GM12801 (cell line): ENCODE measurements around the gene SLC22A5.

Experiments used
- TF ChIP-seq, protein P1 (sequence below): IDR thresholded peaks from one replicate; pipeline ENCODE4 v1.5.1; 2011; ENCODE audit warnings: control low read depth; ENCODE audit not compliant: insufficient read length; ENCODE audit errors: extremely low read depth

SLC22A5 gene

GRCh38 chr5:132369474-132370180, at the start of gene SLC22A5:
SLC22A5 (plus strand) TSS chr5:132369710; CDS start chr5:132369973, 263 bp downstream.
- TF ChIP-seq, protein P1, sequence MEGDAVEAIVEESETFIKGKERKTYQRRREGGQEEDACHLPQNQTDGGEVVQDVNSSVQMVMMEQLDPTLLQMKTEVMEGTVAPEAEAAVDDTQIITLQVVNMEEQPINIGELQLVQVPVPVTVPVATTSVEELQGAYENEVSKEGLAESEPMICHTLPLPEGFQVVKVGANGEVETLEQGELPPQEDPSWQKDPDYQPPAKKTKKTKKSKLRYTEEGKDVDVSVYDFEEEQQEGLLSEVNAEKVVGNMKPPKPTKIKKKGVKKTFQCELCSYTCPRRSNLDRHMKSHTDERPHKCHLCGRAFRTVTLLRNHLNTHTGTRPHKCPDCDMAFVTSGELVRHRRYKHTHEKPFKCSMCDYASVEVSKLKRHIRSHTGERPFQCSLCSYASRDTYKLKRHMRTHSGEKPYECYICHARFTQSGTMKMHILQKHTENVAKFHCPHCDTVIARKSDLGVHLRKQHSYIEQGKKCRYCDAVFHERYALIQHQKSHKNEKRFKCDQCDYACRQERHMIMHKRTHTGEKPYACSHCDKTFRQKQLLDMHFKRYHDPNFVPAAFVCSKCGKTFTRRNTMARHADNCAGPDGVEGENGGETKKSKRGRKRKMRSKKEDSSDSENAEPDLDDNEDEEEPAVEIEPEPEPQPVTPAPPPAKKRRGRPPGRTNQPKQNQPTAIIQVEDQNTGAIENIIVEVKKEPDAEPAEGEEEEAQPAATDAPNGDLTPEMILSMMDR = no peak

DNA sequence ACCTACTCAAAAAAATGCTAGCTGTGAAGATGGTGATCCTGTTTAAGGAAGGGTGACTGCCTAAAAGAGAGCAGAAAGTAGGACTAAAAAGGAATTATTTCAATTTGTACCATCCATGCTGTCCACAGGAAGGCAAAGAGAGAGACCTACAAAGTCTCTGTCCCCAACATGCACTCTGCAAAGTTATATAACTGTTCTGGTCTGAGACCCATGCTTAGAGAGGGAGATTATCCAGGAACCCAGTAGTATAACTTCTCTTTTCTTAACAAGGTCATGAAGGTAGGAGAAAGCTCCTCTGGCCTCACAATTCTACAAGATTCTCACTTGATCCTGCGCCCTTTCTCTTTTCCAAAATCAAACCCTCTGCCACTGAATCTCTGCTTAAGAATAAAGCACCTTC, 49.5 kb upstream of the SLC22A5 start:
- TF ChIP-seq, protein P1 = no peak

DNA sequence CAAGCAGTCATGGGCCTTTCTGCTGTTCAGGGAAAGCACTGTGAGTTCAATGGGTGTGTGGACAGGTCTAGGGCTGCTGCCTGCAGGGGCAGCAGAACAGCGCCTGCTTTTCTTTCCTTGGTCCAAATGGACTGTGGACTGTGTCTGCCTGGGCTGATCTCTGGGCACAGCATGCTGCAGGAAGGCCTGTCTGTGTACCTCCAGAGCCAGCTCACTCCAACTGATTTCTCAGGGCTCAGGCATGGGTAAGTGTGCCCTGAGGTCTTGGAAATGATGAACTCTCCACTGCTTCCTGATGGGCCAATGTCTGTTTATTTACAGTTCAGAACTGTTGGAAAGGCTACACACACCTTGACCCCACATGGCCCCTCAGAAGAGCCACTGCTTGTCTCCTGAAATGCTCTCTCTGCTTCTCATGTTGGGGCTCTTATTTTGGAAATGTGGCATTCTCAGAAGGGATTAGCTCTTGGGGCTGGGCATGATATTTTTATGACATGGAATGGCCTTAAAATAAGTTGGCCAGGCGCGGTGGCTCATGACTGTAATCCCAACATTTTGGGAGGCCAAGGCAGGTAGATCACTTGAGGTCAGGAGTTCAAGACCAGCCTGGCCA, 48.3 kb upstream of the SLC22A5 start:
- TF ChIP-seq, protein P1 = no peak

- TF ChIP-seq, protein P1 = no peak
Observed at GRCh38 chr5:132322266-132322665, 47.2 kb upstream of the SLC22A5 start.

DNA sequence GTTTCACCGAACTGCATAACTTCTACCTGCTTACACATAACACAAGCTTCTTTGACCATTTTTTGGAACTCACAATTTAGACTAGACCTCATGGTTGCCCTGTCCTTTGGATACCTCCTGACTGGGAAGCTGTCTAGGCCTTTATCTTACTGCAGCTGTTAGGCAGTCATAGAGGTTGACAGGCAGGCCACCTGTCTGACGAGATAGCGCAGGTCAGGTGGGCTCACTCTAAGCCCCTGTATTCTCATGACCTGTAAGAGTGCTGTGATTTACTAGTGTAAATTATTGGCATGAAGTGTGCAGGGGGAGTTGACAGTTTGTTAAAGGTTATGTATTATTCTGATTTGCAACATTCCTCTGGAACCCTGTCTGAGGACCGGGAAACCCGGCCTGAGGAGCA, 46.3 kb upstream of the SLC22A5 start:
- TF ChIP-seq, protein P1 = no peak

DNA sequence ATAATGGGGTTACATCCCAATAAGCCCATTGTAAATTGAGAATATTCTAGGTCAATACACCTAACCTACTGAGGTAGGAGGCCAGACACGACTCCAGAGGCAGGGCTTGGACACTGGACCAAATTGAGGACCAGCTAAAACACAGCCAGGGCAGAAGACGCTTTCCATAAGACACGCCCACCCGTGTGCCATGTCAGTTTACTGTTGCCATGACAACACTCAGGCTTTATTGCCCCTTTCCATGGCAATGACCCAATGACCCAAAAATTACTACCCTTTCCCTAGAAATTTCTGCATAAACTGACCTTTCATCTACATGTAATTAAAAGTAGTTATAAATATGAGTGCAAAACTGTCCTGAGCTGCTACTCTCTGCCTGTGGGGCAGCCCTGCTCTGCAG, 43.8 kb upstream of the SLC22A5 start:
- TF ChIP-seq, protein P1 = no peak

DNA sequence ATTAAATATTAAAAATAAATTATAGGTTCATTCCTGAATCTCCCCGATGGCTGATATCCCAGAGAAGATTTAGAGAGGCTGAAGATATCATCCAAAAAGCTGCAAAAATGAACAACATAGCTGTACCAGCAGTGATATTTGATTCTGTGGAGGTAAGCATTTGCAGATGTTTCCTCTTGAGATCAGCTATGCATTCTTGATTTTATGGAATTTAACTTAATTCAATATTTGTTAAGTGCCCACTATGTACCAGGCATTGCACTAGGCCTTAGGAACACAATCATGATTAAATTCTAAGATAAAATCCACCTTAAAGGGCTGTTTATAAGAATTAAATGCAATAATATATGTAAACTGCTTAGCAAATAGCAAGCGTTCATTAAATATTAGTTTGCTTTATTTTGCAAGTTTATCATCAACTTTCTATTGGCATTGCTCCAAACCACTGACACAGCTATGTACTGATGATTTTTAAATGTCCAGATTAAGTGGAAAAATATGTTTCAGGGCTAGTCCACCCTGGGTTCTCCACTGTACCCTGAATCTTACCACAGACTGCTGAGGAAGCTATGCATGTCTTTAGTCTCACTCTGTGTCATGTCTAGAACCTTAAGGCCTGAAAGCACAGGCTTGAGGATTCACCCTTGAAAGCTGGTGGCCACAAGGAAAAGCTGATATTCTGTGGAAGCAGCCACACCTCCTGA, 42.1 kb upstream of the SLC22A5 start:
- TF ChIP-seq, protein P1 = no peak
